C4-2B (cell line): ENCODE results near the gene PSTK.

Experiments used
- ZFX ChIP-seq: fragments of 450-650 bp; IDR thresholded peaks from 2 replicates; pipeline ENCODE4 v1.6.1; 2017
- TF ChIP-seq, protein P1 (sequence below): fragments of 450-650 bp; conservative IDR thresholded peaks from 2 replicates; pipeline ENCODE4 v1.5.1; 2017; ENCODE audit warnings: mild to moderate bottlenecking

DNA sequence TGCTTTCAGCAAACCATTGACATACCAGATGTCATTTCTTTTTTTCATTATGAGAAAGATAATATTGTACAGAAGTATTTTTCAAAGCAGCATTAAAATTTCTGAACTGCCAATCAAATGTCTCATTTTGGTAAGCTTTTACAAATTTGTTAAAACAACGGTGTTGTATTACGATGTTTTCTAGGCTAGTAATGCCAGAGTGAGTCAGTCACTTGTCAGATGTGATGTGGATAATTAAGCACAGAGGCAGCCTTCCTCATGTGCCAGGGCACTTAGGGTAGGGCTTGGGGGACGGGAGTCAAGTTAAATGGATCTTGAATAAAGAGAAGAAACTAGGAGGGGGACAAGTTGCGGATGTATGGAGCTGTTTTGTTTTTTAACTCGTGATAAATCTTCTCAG lies 10.1 kb downstream of the PSTK start:
- TF ChIP-seq, protein P1, sequence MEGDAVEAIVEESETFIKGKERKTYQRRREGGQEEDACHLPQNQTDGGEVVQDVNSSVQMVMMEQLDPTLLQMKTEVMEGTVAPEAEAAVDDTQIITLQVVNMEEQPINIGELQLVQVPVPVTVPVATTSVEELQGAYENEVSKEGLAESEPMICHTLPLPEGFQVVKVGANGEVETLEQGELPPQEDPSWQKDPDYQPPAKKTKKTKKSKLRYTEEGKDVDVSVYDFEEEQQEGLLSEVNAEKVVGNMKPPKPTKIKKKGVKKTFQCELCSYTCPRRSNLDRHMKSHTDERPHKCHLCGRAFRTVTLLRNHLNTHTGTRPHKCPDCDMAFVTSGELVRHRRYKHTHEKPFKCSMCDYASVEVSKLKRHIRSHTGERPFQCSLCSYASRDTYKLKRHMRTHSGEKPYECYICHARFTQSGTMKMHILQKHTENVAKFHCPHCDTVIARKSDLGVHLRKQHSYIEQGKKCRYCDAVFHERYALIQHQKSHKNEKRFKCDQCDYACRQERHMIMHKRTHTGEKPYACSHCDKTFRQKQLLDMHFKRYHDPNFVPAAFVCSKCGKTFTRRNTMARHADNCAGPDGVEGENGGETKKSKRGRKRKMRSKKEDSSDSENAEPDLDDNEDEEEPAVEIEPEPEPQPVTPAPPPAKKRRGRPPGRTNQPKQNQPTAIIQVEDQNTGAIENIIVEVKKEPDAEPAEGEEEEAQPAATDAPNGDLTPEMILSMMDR = no peak
- no peak for TF ChIP-seq ZFX
